D341Med (cell line): Measurements from ENCODE around the gene SP9.
A peak's percentile ranks its signal among the peaks of the same experiment; 100 is the strongest.
"Not testable (repeated sequence)": the region's sequence is repeated elsewhere in the genome, so short reads cannot be mapped to it uniquely, and the experiment has no call there.

ENCODE experiments used
- DNase-seq: peaks from one replicate; pipeline ENCODE4 v3.0.0; 2012; ENCODE audit warnings: low spot score

Gene SP9

DNA sequence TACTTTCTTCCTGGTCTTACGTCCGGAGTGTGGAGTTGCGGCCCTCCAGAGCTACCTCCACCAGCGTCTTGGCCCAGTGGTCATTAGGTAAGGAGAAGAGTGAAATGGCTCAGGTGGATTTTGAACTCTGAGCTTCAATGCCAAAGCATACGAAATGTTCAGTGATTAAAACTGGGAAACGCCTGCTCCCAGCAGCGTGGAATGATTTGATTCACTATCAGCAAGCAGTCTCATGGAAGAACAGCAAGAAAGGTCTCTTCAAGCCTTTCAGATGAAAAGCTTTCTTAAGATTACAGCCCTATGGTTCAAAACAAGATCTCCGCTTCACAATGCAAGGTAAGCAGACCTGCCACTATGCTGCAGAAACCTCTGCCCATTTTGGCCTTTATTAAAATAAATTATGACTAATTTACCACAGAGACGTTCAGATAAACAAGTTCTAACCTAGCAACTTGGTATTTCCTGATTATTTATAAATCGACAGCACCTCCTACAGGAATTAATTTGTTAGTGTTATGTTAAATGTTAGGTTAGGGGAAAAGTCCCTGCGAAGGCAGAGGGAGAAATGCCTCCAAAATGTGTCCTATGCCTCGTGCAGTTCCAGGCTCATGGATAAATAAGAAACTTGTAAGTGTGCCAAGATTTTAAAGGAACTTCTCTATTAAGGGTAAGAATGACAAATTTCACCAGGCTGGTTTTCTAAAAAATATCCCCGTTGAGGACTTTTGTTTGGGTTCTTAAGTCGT, 10.1 kb downstream of the SP9 start:
- DNase-seq: peak; percentile 34

DNA sequence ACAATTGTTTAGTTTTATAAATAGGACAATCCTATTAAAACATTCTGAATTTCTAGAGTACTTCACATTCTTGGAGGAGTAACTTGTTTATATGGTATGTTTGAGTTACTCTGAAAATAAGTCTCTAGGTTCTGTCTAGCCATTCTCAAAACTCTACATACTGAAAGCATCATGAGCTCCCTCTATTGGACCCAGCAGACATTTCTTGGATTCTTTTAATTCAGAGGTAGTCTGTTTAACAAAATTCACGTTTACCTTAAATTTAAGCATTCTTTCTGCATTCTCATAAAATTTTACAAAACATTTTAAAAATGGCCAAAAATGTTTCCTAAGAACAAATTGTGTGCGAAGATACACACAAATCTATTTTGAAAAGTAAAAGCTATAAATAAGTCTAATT, 15.3 kb downstream of the SP9 start:
- DNase-seq: no peak

GRCh38 chr2:174350593-174351181, 15.9 kb downstream of the SP9 start:
- DNase-seq: no peak

- DNase-seq: no peak
Observed at GRCh38 chr2:174353004-174353403, 18.2 kb downstream of the SP9 start.

DNA sequence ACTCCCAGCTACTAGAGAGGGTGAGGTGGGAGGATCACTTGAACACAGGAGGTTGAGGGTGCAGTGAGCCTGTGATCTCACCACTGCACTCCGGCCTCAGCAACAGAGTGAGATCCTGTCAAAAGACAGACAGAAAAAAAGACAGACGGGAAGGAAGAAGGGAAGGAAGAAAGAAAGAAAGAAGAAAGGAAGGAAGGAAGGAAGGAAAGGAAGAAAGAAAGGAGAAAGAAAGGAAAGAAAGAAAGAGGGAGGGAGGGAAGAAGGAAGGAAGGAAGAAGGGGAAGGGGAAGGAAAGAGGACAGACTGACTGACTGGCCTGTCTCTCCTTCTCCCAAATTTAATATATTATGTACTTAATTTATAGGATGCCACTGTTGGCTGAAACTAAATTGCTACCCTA, 21.6 kb downstream of the SP9 start:
- no peak for DNase-seq

DNA sequence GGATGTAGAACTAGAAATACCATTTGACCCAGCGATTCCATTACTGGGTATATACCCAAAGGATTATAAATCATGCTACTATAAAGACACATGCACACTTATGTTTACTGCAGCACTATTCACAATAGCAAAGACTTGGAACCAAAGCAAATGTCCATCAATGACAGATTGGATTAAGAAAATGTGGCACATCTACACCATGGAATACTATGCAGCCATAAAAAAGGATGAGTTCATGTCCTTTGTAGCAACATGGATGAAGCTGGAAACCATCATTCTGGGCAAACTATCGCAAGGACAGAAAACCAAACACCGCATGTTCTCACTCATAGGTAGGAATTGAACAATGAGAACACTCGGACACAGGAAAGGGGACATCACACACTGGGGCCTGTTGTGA, 24.9 kb downstream of the SP9 start:
- DNase-seq: not testable (repeated sequence)

GRCh38 chr2:174362949-174363348, 28.2 kb downstream of the SP9 start:
- DNase-seq: no peak

GRCh38 chr2:174363492-174364225, 28.9 kb downstream of the SP9 start:
- DNase-seq: not testable (repeated sequence)

DNA sequence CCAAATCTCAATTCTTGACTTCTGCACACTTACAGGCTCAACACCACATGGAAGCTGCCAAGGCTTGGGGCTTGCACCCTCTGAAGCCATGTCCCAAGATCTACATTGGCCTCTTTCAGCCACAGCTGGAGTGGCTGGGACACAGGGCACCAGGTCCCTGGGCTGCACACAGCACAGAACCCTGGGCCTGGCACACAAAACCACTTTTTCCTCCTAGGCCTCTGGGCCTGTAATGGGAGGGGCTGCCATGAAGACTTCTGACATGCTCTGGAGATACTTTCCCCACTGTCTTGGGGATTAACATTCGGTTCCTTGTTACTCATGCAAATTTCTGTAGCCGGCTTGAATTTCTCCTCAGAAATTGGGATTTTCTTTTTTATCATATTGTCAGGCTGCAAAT, 29.9 kb downstream of the SP9 start:
- DNase-seq: no peak

DNA sequence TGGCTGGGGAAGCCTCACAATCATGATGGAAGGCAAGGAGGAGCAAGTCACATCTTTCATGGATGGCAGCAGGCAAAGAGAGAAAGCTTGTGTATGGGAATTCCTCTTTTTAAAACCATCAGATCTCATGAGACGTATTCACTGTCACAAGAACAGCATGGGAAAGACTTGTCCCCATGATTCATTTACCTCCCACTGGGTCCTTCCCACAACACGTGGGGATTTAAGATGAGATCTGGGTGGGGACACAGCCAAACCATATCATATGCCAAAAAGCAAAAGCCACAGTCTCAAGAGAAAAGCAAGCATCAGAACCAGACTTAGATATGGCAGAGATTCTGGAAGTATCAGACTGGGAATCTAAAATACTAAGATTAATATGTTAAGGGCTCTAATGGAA, 30.8 kb downstream of the SP9 start:
- DNase-seq: no peak

- no peak for DNase-seq
Observed at GRCh38 chr2:174368691-174369090, 33.9 kb downstream of the SP9 start.

GRCh38 chr2:174376967-174377366, 42.2 kb downstream of the SP9 start:
- no peak for DNase-seq

- no peak for DNase-seq
Observed at GRCh38 chr2:174383796-174384195, 49.0 kb downstream of the SP9 start.

- DNase-seq: no peak
Observed at GRCh38 chr2:174385201-174385600, 50.4 kb downstream of the SP9 start.
